Measurements from ENCODE around the gene RHOBTB3.

DNA sequence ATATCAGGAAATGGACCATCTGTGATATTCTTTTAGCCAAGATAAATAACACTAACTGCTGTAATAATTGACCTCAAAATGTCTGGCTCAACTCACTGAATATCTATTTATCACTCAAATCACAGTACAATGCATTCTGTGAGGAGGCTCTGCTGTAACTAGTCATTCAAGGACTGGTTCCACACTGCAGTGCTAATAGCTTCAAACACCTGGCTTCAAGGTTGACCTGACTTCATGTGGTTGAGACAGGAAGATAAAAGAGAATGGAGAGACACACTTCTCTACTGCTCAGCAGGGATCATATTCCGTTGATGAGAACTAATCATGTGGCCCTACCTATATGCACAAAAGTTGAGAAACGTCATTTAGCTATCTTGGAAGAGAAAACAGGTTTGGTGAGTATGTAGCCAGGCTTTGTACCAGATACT is 3.4 kb upstream of the RHOBTB3 start:
- TF ChIP-seq ZNF207 (IDR thresholded peaks at IDR 0.05; ENCODE audit: borderline replicate concordance) (no peak), SIN3A (IDR thresholded peaks at IDR 0.05; ENCODE audit: low read depth, low read length) (no peak), ATF7 (IDR thresholded peaks at IDR 0.05; ENCODE audit: low read depth) (no peak), TARDBP (IDR thresholded peaks at IDR 0.05; ENCODE audit: borderline replicate concordance) (no peak), ELK1 (IDR thresholded peaks at IDR 0.05; ENCODE audit: low read depth, low read length) (no peak), JUND (IDR thresholded peaks at IDR 0.05; ENCODE audit: low read depth, low read length) (no peak), BCL11A (IDR thresholded peaks at IDR 0.05; ENCODE audit: low read depth, low read length) (peak; percentile 72; the same call in 1 of the 2 replicates)
